22Rv1 (cell line): Measurements from ENCODE around the gene LMCD1.

Source experiments
- CTCF ChIP-seq: fragments of 450-650 bp; IDR thresholded peaks from 2 replicates; pipeline ENCODE4 v1.5.1; 2017; ENCODE audit warnings: mild to moderate bottlenecking
- ZFX ChIP-seq: fragments of 450-650 bp; IDR thresholded peaks from 2 replicates; pipeline ENCODE4 v1.6.1; 2017; ENCODE audit warnings: antibody characterized with exemption, borderline replicate concordance

- TF ChIP-seq CTCF = no peak
- TF ChIP-seq ZFX = no peak
Measured at GRCh38 chr3:8525893-8526292, 24.3 kb downstream of the LMCD1 start.
